Left renal cortex interstitium (tissue), 4 donors: ENCODE data around the gene BAIAP2. TPM values are rescaled to one million over a fixed set of nuclear protein-coding genes. Genes with fewer than 3 reads are reported as not detected.
"Not testable (repeated sequence)": the region's sequence is repeated elsewhere in the genome, so short reads cannot be mapped to it uniquely, and the experiment has no call there.

Experiments used
- DNase-seq, 4 donors: peaks; one replicate each; pipeline ENCODE4 v3.0.0-alpha.2; 2013; ENCODE audit warnings: low read depth in 4 of 4, low spot score in 2 of 4, missing footprints in 1 of 4
- polyA plus RNA-seq, 4 donors: library from polyadenylated mRNA; unstranded; fragments of 120-200 nt; gene quantifications; one replicate each; pipeline ENCODE4 v1.2.1, GENCODE V29; 2013; ENCODE audit not compliant: insufficient read length in 4 of 4

Gene BAIAP2
- polyA plus RNA-seq, 4 donors: 33.0 to 47.1 (median 41.2) TPM

DNA sequence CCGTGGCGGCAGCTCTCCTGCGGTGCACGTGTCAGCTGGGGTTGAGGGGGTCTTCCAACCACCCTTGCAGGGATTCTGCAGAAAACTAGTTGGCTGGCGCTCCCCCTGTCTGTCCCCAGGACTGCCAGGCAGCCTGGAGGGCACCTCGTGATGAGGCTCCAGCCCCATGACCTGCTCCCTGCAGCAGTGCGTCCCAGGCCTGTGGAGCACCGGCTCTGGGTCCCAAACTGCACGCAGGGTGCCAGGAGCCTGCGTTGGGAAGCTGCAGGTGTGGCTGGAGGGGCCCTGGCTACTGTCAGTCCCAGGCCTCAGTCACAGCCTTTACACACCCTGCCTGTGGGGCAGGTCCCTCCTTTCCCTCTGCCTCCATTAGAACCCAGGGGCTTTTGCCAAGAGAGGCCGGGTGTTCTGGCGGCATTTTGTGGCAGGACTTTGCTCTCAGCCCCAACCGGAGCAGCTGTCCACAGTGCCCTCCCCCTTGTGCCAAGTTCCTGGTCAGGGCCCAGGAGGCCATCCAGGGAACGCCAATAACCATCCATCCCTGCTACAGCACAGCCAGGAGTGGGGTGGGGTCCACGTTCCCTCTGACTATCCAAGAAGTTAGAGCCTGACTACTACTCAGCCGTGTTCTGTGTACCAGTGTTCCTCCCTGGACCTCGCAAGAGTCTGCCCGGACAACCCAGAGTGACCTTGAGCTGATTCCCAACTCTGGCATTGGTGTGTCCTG is 34.2 kb upstream of the BAIAP2 start:
- no peak for DNase-seq

DNA sequence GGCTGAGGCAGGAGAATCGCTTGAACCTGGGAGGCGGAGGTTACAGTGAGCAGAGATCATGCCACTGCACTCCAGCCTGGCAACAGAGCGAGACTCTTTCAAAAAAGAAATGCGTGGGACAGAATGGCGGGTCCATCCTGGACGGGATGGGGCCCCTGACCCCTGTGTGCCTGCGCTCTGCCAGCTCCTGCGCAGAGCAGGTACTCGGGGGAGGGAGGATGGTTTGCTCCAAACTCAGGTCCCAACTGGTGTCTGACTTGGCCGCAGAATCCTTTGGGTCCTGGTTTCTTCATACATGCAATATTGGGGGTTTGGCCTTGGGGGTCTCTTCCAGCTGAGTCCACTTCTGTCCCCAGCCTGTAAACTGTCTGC is 33.0 kb upstream of the BAIAP2 start:
- DNase-seq: no peak

DNA sequence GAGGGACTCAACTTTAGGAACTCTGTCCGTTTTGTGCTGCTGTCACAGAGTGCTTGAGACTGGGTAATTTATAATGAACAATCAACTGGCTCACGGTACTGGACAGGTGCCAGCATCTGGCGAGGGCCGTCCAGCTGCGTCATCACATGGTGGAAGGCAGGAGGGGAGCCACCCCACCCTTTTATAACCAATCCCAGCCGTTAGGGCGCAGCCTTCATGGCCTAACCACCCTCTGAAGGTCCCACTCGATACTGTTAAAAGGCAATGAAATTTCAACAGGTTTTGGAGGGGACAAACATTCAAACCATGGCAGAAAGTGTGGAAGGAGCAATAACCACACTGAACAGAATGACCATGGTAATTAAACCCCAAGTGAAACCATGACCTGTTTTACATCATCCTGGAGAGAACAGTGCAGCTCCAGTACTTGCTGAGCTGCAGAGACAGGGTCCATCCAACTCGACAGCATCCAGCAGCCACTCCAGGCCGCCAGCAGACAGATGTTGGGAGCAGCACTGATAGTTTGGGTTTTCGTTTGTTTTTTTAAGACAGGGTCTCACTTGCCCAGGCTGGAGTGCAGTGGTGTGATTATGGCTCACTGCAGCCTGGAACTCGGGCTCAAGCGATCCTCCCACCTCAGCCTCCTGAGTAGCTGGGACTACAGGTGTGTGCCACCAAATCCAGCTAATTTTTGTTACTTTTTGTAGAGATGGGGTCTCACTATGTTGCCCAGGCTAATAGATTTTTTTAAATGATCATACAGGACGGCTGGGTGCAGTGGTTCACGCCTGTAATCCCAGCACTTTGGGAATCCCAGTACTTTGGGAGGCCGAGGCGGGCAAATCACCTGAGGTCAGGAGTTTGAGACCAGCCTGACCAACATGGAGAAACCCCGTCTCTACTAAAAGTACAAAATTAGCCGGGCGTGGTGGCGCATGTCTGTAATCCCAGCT is 32.3 kb upstream of the BAIAP2 start:
- DNase-seq: no peak

DNA sequence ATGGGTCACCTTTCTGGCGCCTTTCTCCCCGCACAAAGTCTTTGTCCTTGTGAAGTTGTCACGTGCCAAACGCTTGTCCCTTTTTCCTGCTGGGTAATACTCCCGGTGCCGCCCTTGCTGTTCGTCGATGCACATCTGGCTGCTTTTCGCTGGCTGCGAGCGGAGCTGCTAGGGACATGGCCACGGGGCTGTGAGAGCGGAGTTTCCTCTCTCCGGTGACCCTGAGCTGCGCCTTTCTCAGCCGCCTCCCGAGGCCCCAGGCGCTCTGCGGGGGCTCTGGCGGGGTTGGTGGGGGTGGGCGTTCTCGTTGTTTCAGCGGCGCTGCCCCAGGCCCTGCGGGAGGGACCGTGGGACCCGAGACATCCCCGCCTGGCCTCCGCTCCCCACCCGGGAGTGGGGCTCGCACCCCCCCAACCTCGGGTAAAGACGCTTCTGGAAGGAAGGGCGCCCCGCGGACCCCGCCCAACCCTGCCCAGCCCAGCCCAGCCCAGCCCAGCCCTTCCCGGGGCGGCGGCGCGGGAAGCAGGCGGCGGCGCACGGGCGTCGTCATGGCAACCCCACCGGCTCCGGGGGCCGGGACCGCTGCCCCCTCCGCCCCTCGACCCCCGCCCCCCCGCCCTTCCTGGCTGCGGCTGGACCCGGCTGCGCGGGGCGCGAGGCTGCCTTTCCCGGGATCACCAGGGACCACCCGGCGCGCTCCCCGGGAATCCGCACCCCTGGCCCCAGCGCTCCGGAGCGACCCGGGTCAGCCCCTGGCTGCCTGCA is 31.1 kb upstream of the BAIAP2 start:
- no peak for DNase-seq

DNA sequence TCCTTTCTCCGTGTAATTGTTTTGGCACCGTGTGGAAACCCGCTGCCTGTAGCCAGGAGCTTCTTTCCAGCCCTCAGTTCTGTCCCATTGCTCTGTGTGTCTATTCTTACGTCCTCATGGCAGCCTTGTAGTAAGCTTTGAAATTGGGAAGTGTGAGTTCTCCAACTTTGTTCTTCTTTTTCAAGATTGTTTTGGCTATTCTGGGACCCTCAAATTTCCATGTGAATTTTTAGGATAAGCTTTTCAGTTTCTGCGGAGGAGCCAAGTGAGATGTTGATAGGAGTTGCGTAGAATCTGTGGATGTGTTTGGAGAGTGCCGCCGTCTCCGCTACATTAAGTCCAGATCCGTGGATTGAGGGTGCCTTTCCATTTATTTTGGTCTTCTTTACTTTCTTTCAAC is 28.1 kb upstream of the BAIAP2 start:
- DNase-seq: no peak

DNA sequence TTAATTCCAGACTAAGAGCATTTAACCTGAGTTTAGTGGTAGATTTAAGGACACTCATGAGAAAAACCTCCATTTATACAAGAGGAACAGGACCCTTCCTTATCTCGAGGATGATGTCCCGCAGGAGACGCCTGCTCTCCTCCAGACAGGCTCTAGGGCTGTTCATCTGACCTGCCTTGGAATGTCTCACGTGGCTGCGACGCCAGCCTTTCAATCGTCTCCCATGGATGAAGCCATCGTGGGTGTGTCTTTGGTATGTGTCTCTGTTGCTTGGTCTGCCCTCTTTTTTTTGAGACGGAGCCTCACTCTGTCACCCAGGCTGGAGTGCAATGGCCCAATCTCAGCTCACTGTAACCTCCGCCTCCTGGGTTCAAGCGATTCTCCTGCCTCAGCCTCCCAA is 26.8 kb upstream of the BAIAP2 start:
- DNase-seq: no peak

DNA sequence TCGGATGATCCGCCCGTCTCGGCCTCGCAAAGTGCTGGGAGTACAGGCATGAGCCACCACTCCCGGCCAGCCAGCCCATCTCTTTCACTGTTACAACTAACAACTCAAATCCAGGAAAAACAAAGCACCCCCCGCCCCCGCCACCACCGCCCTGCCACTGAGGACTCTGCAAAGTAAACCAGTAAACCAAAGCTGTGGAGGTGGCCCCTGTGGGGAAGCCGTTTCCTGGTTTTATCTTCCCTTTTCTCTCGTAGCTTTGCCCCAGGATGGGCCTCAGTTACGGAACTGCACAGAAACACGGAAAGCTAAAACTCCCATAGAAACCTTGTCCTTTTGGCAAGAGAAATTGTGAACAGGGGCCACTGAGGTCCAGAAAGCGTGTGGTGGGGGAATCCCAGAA is 25.8 kb upstream of the BAIAP2 start:
- no peak for DNase-seq

DNA sequence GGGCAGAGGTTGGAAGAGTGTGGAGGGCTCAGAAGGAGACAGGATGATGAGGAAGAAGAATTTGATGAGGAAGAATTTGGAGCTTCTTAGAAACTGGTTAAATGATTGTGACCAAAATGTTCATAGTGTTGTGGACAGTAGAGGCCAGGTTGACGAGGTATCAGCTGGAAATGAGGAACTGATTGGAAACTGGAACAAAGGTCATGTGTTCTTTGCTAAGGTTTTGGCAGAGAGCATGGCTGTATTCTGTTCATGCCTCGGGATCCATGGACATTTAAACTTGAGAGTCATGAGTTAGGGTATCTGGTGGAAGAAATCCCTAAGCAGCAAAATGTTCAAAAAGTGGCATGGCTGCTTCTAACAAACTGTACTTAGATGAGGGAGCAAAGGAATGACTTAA is 24.0 kb upstream of the BAIAP2 start:
- no peak for DNase-seq

DNA sequence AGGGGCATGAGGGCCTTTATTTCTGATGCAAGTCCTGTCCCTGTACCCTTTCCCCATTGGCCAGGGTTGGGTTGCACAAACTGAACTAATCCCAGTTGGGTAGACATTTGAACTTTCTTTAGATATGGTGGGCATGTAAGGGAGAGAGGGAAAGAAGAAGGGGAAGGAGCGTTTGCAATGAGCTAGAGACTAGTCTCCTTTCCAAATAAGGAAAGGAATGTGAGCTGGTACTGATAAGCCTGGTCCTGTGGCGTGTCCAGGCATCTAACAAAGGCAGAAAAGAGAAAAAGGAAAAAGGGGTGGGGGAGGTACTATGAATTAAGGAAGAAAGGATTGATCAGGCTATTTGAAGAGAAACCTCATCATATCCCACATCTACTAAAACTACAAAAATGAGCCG is 23.0 kb upstream of the BAIAP2 start:
- DNase-seq: no peak

DNA sequence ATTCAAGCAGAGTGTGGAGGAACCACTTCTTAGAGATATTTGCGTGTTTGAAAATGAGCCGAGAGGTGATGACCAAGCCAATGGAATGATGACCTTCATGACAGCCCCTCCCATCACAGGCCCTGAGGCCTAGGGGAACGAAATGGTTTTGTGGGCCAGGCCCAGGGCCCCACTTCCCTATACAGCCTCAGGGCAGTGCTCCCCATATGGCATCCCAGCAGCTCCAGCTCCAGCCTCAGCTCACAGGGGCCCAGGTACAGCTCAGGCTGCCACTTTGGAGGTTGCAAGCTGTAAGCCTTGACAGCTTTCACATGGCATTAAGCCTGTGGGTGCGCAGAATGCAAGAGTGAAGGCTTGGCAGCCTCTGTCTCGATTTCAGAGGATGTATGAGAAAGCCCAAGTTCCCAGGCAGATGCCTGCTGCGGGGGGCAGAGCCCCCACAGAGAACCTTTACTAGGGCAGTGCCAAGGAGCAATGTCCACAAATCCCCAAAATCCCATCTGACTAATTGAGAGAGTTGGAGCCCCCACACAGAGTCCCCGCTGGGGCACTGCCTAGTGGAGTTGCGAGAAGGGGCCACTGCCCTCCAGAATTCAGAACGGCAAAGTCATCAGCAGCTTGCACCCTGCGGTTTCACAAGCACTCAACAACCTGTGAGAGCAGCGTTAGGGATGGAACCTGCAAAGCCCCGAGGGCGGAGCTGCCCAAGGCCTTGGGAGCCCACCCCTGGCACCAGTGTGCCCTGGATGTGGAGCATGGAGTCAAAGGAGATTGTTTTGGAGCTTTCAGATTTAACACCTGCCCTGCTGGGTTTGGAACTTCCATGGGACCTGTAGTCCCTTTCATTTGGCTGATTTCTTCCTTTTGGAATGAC is 22.1 kb upstream of the BAIAP2 start:
- DNase-seq: no peak

DNA sequence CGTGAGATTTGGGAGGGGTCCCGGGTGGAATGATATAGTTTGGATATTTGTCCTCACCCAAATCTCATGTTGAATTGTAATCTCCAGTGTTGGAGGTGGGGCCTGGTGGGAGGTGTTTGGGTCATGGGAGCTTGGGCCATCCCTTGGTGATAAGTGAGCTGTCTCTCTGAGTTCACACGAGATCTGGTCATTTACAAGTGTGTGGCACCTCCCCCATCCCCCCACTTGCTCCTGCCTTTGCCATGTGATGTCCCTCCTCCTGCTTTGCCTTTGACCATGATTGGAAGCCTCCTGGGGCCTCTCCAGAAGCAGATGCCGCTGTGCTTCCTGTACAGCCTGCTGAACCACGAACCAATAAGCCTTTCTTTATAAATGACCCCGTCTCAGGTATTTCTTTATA is 21.3 kb upstream of the BAIAP2 start:
- no peak for DNase-seq

DNA sequence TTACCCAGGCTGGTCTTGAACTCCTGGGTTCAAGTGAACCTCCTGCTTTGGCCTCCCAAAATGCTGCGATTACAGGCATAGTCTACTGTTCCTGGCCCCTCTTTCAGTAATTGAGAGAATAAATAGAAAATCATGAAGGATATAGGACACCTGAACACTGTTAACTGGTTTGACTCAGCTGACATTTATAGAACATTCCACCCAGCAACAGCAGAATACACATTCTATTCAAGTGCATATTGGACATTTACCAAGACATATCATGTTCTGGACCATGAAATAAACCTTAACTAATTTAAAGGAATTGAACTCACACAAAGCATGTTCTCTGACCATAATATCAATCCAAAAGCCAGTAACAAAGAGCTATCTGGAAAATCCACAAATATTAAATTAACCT is 19.8 kb upstream of the BAIAP2 start:
- DNase-seq: no peak

DNA sequence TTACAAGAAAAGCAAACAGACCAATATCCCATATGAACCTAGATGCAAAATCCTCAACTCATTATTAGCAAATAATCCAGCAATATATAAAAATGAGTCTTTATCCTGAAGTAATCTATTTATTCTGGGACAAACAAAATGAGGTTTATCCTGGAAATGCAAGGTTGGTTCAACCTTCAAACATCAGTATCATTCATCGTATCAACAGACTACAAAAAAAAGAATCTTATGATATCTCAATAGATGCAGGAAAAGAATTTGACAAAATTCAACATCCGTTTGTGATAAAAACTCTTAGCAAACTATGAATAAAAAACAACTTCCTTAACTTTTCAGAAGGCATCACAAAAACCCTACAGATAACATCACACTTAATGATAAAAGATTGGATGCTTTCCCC is 18.4 kb upstream of the BAIAP2 start:
- DNase-seq: no peak

DNA sequence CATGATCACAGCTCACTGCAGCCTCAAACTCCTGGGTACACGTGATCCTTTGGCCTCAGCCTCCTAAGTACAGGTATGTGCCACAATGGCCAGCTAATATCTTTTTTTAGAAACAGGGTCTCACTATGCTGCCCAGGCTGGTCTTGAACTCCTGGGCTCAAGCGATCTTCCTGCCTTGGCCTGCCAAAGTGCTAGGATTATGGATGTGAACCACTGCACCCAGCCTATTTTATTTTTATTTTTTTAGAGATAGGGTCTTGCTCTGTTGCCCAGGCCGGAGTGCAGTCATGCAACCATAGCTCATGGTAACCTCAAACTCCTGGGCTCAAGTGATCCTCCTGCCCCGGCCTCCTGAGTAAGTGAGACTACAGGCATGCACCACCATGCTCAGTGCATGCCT is 17.6 kb upstream of the BAIAP2 start:
- DNase-seq: not testable (repeated sequence)

DNA sequence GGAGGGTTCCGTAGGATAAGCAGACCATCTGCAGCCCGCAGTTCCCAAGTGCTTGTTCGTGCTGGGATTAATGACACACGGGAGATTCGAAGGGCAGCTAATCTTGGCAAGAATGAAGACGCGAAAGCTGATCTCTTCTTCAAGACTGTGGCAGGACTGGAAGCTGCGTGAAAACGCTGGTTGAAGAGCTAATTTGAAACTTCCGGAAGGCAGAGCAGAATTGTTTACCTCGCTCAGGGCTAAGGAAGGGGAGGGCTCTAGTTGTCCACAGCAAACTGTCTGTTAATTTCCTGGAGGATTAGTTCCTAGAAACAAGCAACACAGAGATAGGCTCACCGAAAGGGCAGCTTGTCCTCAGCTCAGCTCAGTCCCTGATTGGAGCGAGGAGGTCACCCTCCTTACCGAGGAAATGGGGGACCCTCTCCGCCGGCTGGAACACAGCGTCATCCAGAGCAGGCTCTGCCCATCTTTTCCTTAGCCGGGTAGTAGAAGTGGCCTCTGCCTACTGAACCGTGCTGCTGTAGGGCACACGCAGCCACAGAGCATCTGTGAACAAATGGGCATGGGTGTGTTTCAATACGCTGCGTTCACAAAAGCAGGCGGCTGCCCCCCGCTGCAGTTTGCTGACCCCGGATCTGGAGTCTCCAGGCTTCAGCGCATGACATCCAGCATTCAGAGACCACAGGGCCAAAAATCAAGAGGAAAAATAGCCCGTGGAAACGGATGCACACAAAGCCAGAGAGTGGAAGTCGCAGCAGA is 16.7 kb upstream of the BAIAP2 start:
- no peak for DNase-seq

DNA sequence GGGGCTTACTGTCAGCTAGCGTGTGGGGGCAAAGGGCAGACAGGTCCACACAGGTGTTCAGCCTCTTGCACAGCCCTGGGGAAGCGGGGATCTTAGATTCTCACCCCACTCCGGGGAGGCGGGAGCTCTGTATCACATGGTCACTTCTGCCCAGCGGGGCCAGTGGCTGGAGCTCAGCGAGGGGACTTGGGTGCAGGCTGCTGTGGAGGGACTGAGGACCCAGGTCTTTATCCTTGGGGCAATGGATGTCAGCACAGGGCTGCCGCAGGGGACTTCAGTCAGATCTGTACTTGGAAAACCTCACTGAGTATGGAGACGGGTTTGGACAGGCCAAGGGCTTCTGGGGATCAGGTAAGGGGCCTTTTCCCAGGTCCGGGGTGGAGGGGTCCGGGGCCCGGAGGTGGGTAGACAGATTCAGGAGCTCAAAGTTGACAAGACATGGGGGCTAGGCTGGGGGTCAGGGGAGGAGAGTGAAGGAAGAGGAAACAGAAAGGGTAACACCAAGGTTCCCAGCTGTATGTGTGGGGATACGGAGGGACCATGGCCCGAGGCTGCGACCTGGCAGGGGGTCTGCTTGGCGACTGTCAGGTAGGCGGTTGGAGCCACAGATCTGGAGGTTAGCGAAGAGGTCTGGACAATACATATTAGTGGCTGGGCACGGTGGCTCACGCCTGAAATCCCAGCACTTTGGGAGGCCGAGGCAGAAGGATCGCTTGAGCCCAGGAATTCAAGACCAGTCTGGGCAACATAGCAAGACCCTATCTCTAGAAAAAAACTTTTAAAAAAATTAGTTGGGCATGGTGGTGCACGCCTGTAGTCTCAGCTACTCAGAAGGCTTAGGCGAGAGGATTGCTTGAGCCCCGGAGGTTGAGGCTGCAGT is 15.1 kb upstream of the BAIAP2 start:
- no peak for DNase-seq

DNA sequence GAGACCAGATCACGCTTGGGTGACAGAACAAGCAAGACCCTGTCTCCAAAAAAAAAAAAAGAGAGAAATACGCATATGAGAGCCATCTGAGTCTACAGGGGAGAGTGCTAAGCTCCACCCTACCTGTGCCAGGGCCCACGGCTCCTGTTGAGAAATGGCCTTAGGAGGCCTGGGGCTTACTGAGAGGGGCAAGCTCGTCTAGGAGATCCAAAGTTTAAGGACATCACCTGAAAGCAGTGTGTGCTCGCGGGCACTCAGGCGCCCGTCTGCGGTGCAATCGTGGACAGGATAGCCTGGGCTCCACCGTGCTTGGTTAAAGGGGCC is 14.5 kb upstream of the BAIAP2 start:
- no peak for DNase-seq

DNA sequence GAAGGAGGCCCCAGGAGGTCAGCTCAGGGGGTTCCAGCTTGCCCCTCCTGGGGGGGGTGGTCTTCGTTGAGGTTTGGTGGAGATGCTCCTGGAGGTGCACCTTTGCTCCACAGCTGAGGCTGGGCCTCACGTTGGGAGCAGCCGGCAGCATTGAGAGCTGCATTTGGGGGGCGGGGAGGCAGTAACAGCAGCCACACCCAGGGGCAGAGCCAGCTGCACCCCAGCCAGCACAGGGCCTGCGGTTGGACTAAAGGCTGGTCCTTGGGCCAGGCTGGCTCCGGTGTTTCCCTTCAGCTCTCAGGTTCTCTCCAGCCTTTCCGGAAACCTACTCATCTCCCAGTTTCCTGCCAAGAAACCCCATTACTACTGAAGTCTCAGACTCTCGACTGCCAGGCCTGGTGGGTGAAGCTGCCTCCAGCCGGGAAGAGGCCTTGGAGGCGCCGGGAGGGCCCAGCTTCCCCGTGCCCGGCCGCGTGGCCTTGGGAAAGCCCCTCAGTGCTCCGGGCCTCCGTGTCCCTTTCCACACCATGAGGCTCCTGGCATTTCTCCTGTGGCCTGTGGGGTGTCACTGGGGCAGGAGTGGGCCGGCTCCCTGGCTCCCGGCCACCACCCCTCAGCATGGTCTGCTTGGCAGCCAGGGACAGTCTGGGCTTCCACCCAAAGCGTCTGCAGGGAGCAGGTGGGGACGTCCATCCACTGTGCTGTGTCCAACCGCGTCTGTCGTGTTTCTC is 14.0 kb upstream of the BAIAP2 start:
- DNase-seq: no peak
